ENCODE results near the gene G6PC2.

G6PC2 gene, protein sequence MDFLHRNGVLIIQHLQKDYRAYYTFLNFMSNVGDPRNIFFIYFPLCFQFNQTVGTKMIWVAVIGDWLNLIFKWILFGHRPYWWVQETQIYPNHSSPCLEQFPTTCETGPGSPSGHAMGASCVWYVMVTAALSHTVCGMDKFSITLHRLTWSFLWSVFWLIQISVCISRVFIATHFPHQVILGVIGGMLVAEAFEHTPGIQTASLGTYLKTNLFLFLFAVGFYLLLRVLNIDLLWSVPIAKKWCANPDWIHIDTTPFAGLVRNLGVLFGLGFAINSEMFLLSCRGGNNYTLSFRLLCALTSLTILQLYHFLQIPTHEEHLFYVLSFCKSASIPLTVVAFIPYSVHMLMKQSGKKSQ

DNA sequence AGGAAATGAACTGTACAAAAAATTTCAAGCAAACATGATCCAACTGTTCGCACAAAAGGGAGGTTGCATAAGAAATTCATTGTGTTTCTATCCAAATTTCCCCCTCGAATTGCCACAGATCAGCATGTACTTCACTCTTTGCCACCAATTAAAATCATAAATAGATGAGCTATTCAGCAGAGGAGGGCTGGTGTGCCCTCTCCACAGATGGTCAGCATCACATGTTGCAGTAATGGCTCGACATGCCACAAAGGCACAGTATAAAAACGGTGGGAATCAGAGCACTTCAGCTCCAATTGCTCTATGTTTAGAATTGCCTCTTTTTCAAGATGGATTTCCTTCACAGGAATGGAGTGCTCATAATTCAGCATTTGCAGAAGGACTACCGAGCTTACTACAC is at the start of gene G6PC2:
G6PC2 (plus strand) TSS at position 289 of the 400 bp plus-strand sequence; CDS start at position 330, 41 bp downstream.
- ChIA-PET CTCF (no interaction called here), POLR2A (no interaction called here)
- no peak for DNase-seq (ENCODE audit: extremely low spot score)
- no peak for TF ChIP-seq ARNT (IDR thresholded peaks at IDR 0.05)
- no peak for TF ChIP-seq FOXK2 (IDR thresholded peaks at IDR 0.05)
- no peak for TF ChIP-seq CTBP1 (IDR thresholded peaks at IDR 0.05; ENCODE audit: borderline replicate concordance)
- no peak for TF ChIP-seq NFRKB (IDR thresholded peaks at IDR 0.05)
- no peak for TF ChIP-seq LEF1 (IDR thresholded peaks at IDR 0.05; ENCODE audit: borderline replicate concordance)
- no peak for TF ChIP-seq TARDBP (IDR thresholded peaks at IDR 0.05)
- TF ChIP-seq ELF4 (IDR thresholded peaks at IDR 0.05) = no peak
- no peak for TF ChIP-seq FOXA1 (IDR thresholded peaks at IDR 0.05)
- no peak for TF ChIP-seq SP1 (IDR thresholded peaks at IDR 0.05)
- TF ChIP-seq, protein P1, sequence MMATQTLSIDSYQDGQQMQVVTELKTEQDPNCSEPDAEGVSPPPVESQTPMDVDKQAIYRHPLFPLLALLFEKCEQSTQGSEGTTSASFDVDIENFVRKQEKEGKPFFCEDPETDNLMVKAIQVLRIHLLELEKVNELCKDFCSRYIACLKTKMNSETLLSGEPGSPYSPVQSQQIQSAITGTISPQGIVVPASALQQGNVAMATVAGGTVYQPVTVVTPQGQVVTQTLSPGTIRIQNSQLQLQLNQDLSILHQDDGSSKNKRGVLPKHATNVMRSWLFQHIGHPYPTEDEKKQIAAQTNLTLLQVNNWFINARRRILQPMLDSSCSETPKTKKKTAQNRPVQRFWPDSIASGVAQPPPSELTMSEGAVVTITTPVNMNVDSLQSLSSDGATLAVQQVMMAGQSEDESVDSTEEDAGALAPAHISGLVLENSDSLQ (IDR thresholded peaks at IDR 0.05) = no peak
- no peak for TF ChIP-seq ZNF384 (IDR thresholded peaks at IDR 0.05)
- TF ChIP-seq HDGF (IDR thresholded peaks at IDR 0.05; ENCODE audit: borderline replicate concordance) = no peak
- no peak for TF ChIP-seq BHLHE40 (IDR thresholded peaks at IDR 0.05; ENCODE audit: borderline replicate concordance)

DNA sequence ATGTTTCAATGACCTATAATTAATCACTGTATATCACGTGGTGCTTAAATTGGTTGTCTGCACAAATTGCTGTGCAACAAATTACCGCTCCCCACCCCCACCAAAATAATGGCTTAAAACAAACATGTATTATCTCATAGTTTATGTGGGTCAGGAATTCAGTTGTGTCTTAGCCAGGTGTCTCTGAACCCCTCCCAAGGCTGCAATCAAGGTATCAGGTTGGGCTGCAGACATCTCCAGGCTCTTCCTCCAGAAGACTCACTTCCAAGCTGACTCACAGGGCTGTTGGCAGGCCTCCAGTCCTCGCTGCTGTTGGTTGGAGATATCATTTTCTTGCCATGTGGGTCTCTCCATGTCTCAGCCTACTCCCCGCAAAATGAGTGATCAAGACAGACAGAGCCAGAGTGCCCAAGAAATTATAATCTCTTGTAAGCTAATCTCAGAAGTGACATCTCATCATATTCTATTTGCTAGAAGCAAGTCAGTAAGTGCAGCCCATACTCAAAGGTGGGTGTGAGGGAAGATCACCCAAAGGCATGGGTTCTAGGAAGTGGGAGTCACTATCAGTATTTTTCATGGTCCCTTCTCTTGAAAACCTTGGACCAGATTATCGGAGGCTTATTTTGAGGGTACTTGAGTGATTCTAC is 49.3 kb upstream of the G6PC2 start:
- ChIA-PET CTCF (interaction anchor here (0.6 kb wide), 1 partner anchor 78 kb away, joined by 3 read pairs; no protein-coding TSS in a partner anchor), POLR2A (no interaction called here)
- no peak for TF ChIP-seq SP1 (IDR thresholded peaks at IDR 0.05)
- DNase-seq (ENCODE audit: extremely low spot score) = no peak

DNA sequence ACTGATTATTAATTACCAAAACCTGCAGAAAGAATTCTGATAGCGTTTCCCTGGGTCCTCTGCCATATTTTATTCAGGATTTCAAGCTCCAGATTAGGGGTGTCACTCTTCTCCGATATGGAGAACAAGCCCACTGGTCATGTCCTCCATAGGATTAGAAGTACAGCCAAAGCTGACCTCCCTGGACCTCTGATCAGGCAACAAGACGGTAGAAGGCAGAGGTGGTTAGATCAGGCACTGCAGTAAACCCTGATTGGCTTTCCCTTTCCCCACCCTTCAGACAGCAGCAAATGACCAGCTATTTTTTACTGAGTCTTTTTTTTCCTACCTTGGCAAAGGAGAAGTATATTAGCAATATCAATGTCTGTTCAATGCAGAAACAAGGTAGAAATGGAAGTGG is 48.6 kb upstream of the G6PC2 start:
- no peak for DNase-seq (ENCODE audit: extremely low spot score)
- TF ChIP-seq ZNF384 (IDR thresholded peaks at IDR 0.05) = no peak
- no peak for TF ChIP-seq SP1 (IDR thresholded peaks at IDR 0.05)
- TF ChIP-seq CTBP1 (IDR thresholded peaks at IDR 0.05; ENCODE audit: borderline replicate concordance) = no peak
- TF ChIP-seq LEF1 (IDR thresholded peaks at IDR 0.05; ENCODE audit: borderline replicate concordance) = no peak
- TF ChIP-seq FOXK2 (IDR thresholded peaks at IDR 0.05) = no peak
- no peak for TF ChIP-seq ELF4 (IDR thresholded peaks at IDR 0.05)
- TF ChIP-seq TARDBP (IDR thresholded peaks at IDR 0.05) = no peak
- TF ChIP-seq, protein P1 (IDR thresholded peaks at IDR 0.05) = no peak
- TF ChIP-seq ARNT (IDR thresholded peaks at IDR 0.05) = no peak
- TF ChIP-seq FOXA1 (IDR thresholded peaks at IDR 0.05) = no peak
- no peak for TF ChIP-seq NFRKB (IDR thresholded peaks at IDR 0.05)
- no peak for TF ChIP-seq L3MBTL2 (conservative IDR thresholded peaks at IDR 0.05)
- no peak for TF ChIP-seq BHLHE40 (IDR thresholded peaks at IDR 0.05; ENCODE audit: borderline replicate concordance)
- TF ChIP-seq HDGF (IDR thresholded peaks at IDR 0.05; ENCODE audit: borderline replicate concordance) = no peak
- no peak for TF ChIP-seq FOXM1 (IDR thresholded peaks at IDR 0.05; ENCODE audit: borderline replicate concordance)
- TF ChIP-seq SUZ12 (IDR thresholded peaks at IDR 0.05) = no peak
- ChIA-PET POLR2A (no interaction called here), CTCF (no interaction called here)

DNA sequence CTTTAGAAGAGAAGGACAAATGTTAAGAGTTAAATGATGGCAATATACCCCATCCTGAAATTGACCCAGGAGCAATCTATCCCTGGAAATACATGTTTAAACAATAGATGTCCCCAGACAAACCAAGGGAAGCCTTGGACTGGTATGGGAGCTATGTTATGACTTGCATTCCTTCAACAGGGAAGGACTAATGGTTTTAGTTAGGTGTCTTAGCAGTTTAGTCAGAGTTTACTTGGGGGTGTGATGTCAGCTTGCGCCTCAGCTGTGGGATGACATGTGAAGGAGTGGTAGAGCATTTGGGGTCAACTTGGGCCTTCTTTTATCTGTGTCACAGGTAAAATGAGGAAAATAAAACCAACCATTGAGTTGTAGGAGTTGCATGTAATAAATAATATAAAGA is 47.6 kb upstream of the G6PC2 start:
- TF ChIP-seq ARNT (IDR thresholded peaks at IDR 0.05) (no peak), FOXA1 (IDR thresholded peaks at IDR 0.05) (no peak), FOXM1 (IDR thresholded peaks at IDR 0.05; ENCODE audit: borderline replicate concordance) (no peak), L3MBTL2 (conservative IDR thresholded peaks at IDR 0.05) (no peak), SP1 (IDR thresholded peaks at IDR 0.05) (no peak), NFRKB (IDR thresholded peaks at IDR 0.05) (no peak), LEF1 (IDR thresholded peaks at IDR 0.05; ENCODE audit: borderline replicate concordance) (no peak)
- ChIA-PET POLR2A (no interaction called here), CTCF (no interaction called here)
- DNase-seq (ENCODE audit: extremely low spot score) = no peak

DNA sequence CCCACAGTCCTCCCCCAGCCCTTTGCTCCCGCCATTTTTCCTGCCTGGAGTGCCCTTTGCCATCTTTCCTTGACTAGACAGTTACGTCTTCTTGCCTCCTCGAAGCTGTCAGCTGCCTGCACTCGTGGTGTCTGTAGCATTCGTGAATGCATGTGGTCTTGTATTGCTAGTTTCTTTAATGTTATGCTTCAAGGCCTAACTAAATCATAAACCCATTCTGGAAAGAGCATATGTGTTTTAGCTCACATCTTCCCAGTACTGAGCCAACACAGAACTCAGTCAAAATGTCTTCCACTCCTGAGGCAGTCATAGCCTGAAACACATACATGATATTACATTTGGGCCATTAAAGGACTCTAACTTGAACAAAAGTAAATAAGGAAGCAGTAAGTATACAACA is 46.4 kb upstream of the G6PC2 start:
- no peak for DNase-seq (ENCODE audit: extremely low spot score)
- CTCF ChIA-PET = no interaction called here
- POLR2A ChIA-PET = no interaction called here
- TF ChIP-seq, protein P1 (IDR thresholded peaks at IDR 0.05) = no peak
- TF ChIP-seq NFRKB (IDR thresholded peaks at IDR 0.05) (no peak), ZNF384 (IDR thresholded peaks at IDR 0.05) (no peak)

DNA sequence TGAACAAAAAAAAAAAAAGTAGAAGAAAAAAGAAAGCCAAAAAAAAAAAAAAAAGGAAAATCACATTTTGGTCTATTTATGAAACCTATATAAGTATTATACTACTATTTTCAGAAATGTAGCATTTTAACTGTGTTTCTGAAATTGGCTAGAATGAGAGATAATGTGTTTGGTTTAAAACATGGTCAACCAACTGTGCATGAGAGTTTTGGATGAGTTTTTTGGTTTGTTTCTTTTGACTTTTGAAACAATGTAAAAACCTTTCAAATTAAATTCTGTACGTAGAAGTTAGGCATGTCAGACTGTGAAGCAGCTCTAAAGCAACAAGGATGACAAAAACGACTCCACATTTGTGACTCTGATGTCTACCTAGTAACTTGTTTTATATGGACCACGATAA is 45.5 kb upstream of the G6PC2 start:
- TF ChIP-seq TARDBP (IDR thresholded peaks at IDR 0.05) (no peak), HDGF (IDR thresholded peaks at IDR 0.05; ENCODE audit: borderline replicate concordance) (no peak), L3MBTL2 (conservative IDR thresholded peaks at IDR 0.05) (no peak), SP1 (IDR thresholded peaks at IDR 0.05) (no peak), CTBP1 (IDR thresholded peaks at IDR 0.05; ENCODE audit: borderline replicate concordance) (no peak), ARNT (IDR thresholded peaks at IDR 0.05) (no peak), FOXK2 (IDR thresholded peaks at IDR 0.05) (no peak), BHLHE40 (IDR thresholded peaks at IDR 0.05; ENCODE audit: borderline replicate concordance) (no peak), FOXA1 (IDR thresholded peaks at IDR 0.05) (no peak), FOXM1 (IDR thresholded peaks at IDR 0.05; ENCODE audit: borderline replicate concordance) (no peak), ELF4 (IDR thresholded peaks at IDR 0.05) (no peak)
- TF ChIP-seq, protein P1 (IDR thresholded peaks at IDR 0.05) = no peak
- CTCF ChIA-PET = no interaction called here
- no peak for DNase-seq (ENCODE audit: extremely low spot score)
- POLR2A ChIA-PET = no interaction called here

Measured in HEK293T (cell line).